Measurements from ENCODE around the gene MIB2. TPM values are rescaled to one million over a fixed set of nuclear protein-coding genes. Genes with fewer than 3 reads are reported as not detected.
A peak's percentile ranks its signal among the peaks of the same experiment; 100 is the strongest.
"Not testable (repeated sequence)": the region's sequence is repeated elsewhere in the genome, so short reads cannot be mapped to it uniquely, and the experiment has no call there.

Gene MIB2
- total and polyA plus RNA-seq, 2 donors, result 34.9 to 160 TPM

DNA sequence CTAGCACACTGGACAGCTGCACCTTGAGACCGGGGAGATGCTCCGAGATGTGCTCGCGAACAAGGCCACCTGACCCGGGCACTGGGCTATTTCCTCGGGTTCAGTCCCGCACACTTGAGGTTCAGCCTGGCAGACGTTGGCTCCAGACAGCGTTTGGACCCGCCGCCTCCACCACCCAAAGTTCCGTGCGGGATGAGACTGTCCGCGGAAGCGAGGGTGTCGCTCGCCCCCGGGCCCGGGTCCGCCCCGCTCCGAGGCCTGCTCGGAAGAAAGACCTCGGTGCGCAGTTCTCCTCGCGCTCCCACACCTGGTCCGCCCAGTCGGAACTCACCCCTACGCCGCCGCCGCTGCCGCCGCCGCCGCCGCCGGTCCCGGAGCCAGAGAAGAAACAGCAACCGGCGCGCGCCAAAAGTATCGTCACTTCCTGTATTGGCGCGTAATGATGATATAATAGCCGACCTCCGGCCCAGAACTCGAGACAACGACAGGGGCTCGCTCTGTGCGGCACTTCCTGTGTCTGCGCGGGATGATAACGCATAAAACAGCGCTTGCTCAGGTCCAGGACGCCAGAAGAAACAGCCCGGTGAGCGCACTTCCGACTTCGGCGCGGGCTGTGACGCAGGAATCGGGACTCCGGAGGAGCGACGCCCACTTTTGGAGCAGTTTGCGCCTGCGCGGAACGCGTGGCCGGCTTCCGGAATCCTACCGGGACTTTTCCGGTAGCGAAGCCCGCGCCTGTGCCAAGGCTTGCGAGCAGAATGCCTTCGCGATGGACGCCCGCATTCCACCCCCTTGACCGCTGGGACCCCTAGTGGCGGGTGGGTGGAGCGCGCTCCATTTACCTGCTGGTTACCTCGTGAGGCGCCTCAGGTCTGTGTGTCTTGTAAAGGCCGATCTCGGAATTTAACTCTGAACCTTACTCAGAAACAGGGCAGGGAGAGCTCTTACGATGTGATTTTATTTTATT is 43.6 kb downstream of the MIB2 start, which contains the start of gene CDK11B:
TSS of gene CDK11B (minus strand) at position 422 of the 967 bp plus-strand sequence. CDS start 1,519 bp downstream, outside the sequence.
- peak; percentile 82 to 96 (median 89) for DNase-seq (ENCODE audit: low read depth in 6 of 9, low spot score in 9 of 9)
- not testable (repeated sequence) for H3K4me1 ChIP-seq (ENCODE audit: control insufficient read depth in 2 of 2, insufficient read depth in 2 of 2, low read length in 2 of 2); H3K9me3 ChIP-seq (ENCODE audit: control insufficient read depth in 2 of 2, insufficient read depth in 1 of 2, low read length in 1 of 2); H3K27me3 ChIP-seq (ENCODE audit: control insufficient read depth in 2 of 2, insufficient read depth in 1 of 2, low read length in 1 of 2)
- Histone ChIP-seq H3K36me3 (ENCODE audit: control insufficient read depth in 2 of 2, insufficient read depth in 2 of 2, low read length in 1 of 2) (peaks cover 23 to 30% of the 10 kb centered on the region in 2 donors), H3K4me3 (ENCODE audit: low read length in 2 of 2) (peak within 1 kb of the TSS; percentile 68 to 69), H3K27ac (ENCODE audit: low read depth in 1 of 2, low read length in 1 of 2) (peak within 1 kb of the TSS; percentile 93 to 98)
- WGBS, result under 1% methylated on average over 70 of the region's 96 CpGs

DNA sequence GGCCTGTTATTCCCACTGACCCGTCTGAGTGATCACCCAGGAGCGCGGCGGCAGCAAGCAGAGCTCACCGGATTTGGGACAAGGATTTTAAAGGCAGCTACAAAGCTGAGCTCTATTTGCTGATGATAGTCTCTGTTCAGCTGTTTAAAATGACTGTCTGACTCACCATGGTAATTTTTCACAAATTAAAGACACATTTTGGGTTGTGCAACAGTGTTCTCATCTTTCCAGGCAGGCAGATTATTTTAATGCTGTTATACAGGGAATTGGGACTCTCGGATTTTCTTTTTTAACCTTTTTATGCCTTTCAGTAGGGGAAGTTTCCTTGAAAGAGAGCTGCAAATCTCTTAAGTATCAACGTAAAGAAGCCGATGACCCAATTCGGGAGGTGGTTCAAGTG is 47.1 kb downstream of the MIB2 start:
- DNase-seq (ENCODE audit: low read depth in 6 of 9, low spot score in 9 of 9); H3K27ac ChIP-seq (ENCODE audit: low read depth in 1 of 2, low read length in 1 of 2); H3K4me1 ChIP-seq (ENCODE audit: control insufficient read depth in 2 of 2, insufficient read depth in 2 of 2, low read length in 2 of 2); H3K27me3 ChIP-seq (ENCODE audit: control insufficient read depth in 2 of 2, insufficient read depth in 1 of 2, low read length in 1 of 2); H3K4me3 ChIP-seq (ENCODE audit: low read length in 2 of 2); H3K9me3 ChIP-seq (ENCODE audit: control insufficient read depth in 2 of 2, insufficient read depth in 1 of 2, low read length in 1 of 2): not testable (repeated sequence)
- WGBS, result 98% methylated on average over 8 of the region's 9 CpGs
- H3K36me3 ChIP-seq (ENCODE audit: control insufficient read depth in 2 of 2, insufficient read depth in 2 of 2, low read length in 1 of 2), result peaks cover 22 to 25% of the 10 kb centered on the region in 2 donors

DNA sequence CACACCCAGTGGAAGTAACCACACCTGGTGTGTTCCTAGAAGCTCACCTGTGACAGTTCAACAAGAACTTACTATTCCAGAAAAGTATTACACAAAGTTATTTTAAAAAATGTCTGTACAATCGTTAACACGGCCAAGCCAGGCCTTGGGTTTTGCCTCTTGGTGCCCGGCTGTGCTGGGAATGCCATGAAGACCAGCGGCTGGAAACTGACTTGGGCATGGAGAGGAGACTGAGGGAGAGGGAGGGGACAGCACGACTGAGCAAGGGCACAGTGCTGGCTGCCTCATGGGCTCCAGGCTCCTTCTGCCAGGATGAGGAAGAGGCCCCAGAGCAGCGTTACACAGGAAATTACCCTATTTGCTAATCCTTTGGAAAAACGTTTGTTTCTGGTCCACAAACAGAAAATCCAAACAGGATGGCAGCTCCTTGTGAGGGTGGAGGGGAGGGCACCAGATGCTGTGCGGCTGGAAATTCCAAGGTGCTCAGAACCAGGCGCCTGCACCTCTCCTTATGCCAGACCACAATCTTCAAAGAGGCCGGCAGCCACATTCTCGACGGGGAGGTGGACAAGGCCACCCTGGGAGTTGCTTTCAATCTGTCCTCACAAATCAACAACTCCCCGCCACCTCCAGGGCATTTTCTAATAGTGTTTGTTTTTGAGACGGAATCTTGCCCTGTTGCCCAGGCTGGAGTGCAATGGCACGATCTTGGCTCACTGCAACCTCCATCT is 47.7 kb downstream of the MIB2 start:
- DNase-seq (ENCODE audit: low read depth in 6 of 9, low spot score in 9 of 9), result not testable (repeated sequence)

DNA sequence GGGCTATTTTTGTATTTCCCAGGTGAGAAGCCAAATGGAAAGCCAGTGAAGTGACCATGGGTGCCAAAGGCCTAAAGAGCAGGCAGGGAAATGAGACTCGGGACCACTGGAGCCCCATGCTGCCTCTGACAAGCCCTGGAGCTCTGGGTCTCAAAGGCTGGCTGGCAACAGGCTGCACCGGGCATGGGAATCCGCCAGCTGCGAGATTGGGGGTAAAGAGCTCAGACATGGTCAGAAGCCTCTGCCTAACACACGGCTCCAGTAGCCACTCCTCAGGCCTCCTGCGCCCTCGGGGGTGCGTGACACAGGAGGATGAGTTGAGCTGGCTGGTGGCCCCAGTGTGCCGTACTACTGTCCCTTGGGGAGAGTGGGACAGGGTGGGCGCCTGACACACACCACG is 49.0 kb downstream of the MIB2 start:
- not testable (repeated sequence) for H3K4me1 ChIP-seq (ENCODE audit: control insufficient read depth in 2 of 2, insufficient read depth in 2 of 2, low read length in 2 of 2); H3K27ac ChIP-seq (ENCODE audit: low read depth in 1 of 2, low read length in 1 of 2); H3K4me3 ChIP-seq (ENCODE audit: low read length in 2 of 2); H3K9me3 ChIP-seq (ENCODE audit: control insufficient read depth in 2 of 2, insufficient read depth in 1 of 2, low read length in 1 of 2); H3K27me3 ChIP-seq (ENCODE audit: control insufficient read depth in 2 of 2, insufficient read depth in 1 of 2, low read length in 1 of 2); DNase-seq (ENCODE audit: low read depth in 6 of 9, low spot score in 9 of 9)
- 87% methylated on average over 7 of the region's 11 CpGs for WGBS
- peaks cover 36 to 38% of the 10 kb centered on the region in 2 donors for H3K36me3 ChIP-seq (ENCODE audit: control insufficient read depth in 2 of 2, insufficient read depth in 2 of 2, low read length in 1 of 2)

More for the DNA sequence above, 47.7 kb downstream of the MIB2 start:
- whole genome bisulfite sequencing, result 89% methylated on average over 15 of the region's 15 CpGs
- not testable (repeated sequence) for H3K4me1 ChIP-seq (ENCODE audit: control insufficient read depth in 2 of 2, insufficient read depth in 2 of 2, low read length in 2 of 2); H3K27me3 ChIP-seq (ENCODE audit: control insufficient read depth in 2 of 2, insufficient read depth in 1 of 2, low read length in 1 of 2); H3K9me3 ChIP-seq (ENCODE audit: control insufficient read depth in 2 of 2, insufficient read depth in 1 of 2, low read length in 1 of 2); H3K4me3 ChIP-seq (ENCODE audit: low read length in 2 of 2); H3K27ac ChIP-seq (ENCODE audit: low read depth in 1 of 2, low read length in 1 of 2)
- peaks cover 25 to 27% of the 10 kb centered on the region in 2 donors for H3K36me3 ChIP-seq (ENCODE audit: control insufficient read depth in 2 of 2, insufficient read depth in 2 of 2, low read length in 1 of 2)

DNA sequence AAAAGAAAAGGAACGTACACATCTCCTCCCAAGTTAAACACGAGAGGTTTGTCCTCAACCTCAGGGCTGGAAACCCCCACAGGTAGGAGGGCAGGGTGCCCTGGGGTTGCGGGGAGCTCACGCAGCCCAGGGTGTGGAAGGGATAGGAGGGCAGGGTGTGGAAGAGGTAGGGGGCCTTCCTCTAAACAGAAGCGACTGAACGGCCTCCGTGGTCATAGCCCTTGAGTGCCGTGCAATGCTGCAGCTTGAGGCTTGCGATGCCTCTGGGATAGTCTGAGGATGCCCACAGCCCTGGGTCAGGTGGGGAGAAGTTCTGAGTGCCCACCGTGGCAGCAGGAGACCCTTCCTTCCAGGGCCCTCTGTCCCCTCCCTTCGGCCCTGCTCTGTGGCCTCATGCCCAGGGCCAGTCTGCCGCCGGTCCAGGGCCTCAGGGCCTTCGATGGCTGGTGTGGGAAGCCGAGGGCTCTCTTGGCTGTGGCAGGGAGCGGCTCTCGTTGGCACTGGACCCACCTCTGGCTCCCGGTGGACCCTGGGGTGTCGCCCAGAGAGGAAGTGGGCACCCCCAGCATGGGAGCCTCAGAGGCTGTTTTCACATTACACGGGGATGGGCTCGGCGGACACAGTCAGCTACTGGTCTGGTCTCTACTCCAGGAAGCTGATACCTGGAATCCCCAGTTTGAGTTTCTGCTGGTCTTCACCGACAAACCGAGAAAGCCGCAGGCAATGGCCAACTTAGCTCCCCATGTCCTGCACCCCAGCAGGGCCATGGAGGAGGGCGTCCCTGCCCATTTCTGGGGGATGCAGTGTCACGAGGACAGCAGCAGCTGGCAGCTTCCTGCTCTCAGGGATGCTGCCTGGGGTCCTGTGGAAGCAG is 49.9 kb downstream of the MIB2 start:
- no peak for DNase-seq (ENCODE audit: low read depth in 6 of 9, low spot score in 9 of 9)
- no peaks in the 10 kb centered on the region for H3K9me3 ChIP-seq (ENCODE audit: control insufficient read depth in 2 of 2, insufficient read depth in 1 of 2, low read length in 1 of 2)
- WGBS, result 96% methylated on average over 27 of the region's 27 CpGs
- H3K36me3 ChIP-seq (ENCODE audit: control insufficient read depth in 2 of 2, insufficient read depth in 2 of 2, low read length in 1 of 2), result peaks cover 45 to 46% of the 10 kb centered on the region in 2 donors
- H3K4me3 ChIP-seq (ENCODE audit: low read length in 2 of 2), result no peak overlapping the region
- H3K27ac ChIP-seq (ENCODE audit: low read depth in 1 of 2, low read length in 1 of 2), result no peak overlapping the region
- no peaks in the 10 kb centered on the region for H3K27me3 ChIP-seq (ENCODE audit: control insufficient read depth in 2 of 2, insufficient read depth in 1 of 2, low read length in 1 of 2)
- peaks cover 0 to 2% of the 10 kb centered on the region in 2 donors for H3K4me1 ChIP-seq (ENCODE audit: control insufficient read depth in 2 of 2, insufficient read depth in 2 of 2, low read length in 2 of 2)

DNA sequence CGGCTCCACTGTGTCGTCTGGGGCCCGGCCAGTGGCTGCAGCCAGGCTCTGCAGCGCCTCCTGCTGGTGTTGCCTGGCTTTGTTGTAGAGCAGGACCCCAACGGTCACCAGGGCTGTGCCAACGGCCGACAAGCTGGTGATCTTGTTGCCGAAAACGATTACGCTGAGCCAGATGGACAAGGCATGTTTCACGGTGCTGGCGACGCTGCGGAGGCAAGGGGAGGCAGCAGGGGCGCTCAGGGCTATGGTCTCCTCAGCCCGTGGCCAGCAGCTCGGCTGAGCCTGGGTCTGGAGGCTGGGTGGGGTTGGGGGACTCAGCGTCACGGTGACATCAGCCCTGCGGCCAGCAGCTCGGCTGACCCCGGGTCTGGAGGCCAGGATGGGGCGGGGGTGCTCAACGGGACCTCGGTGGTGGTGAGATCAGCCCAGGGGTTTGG is 50.5 kb downstream of the MIB2 start:
- Histone ChIP-seq H3K36me3 (ENCODE audit: control insufficient read depth in 2 of 2, insufficient read depth in 2 of 2, low read length in 1 of 2) (peaks cover 49% of the 10 kb centered on the region in 2 donors), H3K4me3 (ENCODE audit: low read length in 2 of 2) (no peak overlapping the region), H3K9me3 (ENCODE audit: control insufficient read depth in 2 of 2, insufficient read depth in 1 of 2, low read length in 1 of 2) (no peaks in the 10 kb centered on the region), H3K27me3 (ENCODE audit: control insufficient read depth in 2 of 2, insufficient read depth in 1 of 2, low read length in 1 of 2) (no peaks in the 10 kb centered on the region), H3K27ac (ENCODE audit: low read depth in 1 of 2, low read length in 1 of 2) (no peak overlapping the region), H3K4me1 (ENCODE audit: control insufficient read depth in 2 of 2, insufficient read depth in 2 of 2, low read length in 2 of 2) (peaks cover 0 to 2% of the 10 kb centered on the region in 2 donors)
- WGBS, result 96% methylated on average over 25 of the region's 25 CpGs
- no peak for DNase-seq (ENCODE audit: low read depth in 6 of 9, low spot score in 9 of 9)

DNA sequence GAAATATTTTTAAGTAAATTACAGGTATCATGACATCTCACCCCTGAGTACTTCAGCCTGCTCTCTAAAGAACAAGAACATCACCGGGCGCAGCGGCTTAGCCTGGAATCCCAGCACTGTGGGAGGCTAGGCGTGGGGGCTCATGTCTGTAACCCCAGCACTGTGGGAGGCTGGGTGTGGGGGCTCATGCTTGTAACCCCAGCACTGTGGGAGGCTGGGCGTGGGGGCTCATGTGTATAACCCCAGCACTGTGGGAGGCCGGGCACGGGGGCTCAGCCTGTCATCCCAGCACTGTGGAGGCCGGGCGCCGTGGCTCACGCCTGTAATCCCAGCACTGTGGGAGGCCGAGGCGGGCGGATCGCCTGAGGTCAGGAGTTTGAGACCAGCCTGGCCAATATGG is 51.2 kb downstream of the MIB2 start:
- H3K27ac ChIP-seq (ENCODE audit: low read depth in 1 of 2, low read length in 1 of 2), result no peak overlapping the region
- no peaks in the 10 kb centered on the region for H3K27me3 ChIP-seq (ENCODE audit: control insufficient read depth in 2 of 2, insufficient read depth in 1 of 2, low read length in 1 of 2)
- 96% methylated on average over 15 of the region's 15 CpGs for WGBS
- no peaks in the 10 kb centered on the region for H3K9me3 ChIP-seq (ENCODE audit: control insufficient read depth in 2 of 2, insufficient read depth in 1 of 2, low read length in 1 of 2)
- peaks cover 0 to 2% of the 10 kb centered on the region in 2 donors for H3K4me1 ChIP-seq (ENCODE audit: control insufficient read depth in 2 of 2, insufficient read depth in 2 of 2, low read length in 2 of 2)
- DNase-seq (ENCODE audit: low read depth in 6 of 9, low spot score in 9 of 9), result no peak
- peaks cover 56% of the 10 kb centered on the region in 2 donors for H3K36me3 ChIP-seq (ENCODE audit: control insufficient read depth in 2 of 2, insufficient read depth in 2 of 2, low read length in 1 of 2)
- no peak overlapping the region for H3K4me3 ChIP-seq (ENCODE audit: low read length in 2 of 2)

DNA sequence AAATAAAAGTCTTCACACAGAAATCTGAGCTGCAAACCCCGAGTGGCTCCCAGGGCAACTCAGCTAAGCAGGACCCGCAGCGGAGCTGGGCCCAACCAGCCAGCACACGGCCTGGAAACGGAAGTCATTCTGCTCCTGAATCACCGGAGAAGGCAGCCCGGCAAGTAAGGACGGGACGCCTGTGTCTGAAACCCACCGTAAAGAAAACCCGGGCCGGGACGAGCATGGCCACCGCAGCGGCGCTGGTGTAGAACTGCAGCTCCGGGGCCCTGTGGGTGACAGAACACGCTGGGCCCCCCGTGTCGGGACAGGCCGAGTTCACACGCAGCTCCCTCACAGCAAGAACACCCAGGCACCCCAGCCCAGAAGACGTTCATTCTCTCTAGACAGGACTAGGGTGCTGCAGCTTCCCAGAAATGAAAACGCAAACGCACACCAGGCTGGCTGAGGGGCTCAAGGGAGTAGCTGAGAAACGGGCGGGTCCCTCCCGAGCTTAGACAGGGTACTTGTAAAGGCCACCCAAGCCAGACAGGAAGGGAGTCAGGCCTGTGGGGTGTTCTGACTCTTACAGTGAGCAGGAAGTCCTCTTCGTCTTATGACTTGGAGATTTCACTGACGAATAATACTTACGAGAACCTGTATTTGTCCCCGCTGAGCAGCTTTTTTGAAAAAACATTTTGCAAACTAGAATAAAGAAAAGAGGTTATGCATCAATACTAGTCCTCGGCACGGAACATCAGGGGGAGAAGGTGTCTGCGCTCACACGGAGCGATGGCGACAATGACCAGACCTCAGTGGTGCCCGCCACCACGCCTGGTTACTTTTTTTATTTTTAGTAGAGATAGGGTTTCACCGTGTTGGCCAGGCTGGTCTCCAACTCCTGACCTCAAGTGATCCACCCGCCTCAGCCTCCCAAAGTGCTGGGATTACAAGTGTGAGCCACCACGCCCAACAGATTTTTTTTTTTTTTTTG is 54.5 kb downstream of the MIB2 start:
- peaks cover 69 to 70% of the 10 kb centered on the region in 2 donors for H3K36me3 ChIP-seq (ENCODE audit: control insufficient read depth in 2 of 2, insufficient read depth in 2 of 2, low read length in 1 of 2)
- H3K4me3 ChIP-seq (ENCODE audit: low read length in 2 of 2), result no peak overlapping the region
- H3K27ac ChIP-seq (ENCODE audit: low read depth in 1 of 2, low read length in 1 of 2), result no peak overlapping the region
- no peak for DNase-seq (ENCODE audit: low read depth in 6 of 9, low spot score in 9 of 9)
- 98% methylated on average over 43 of the region's 43 CpGs for WGBS
- H3K27me3 ChIP-seq (ENCODE audit: control insufficient read depth in 2 of 2, insufficient read depth in 1 of 2, low read length in 1 of 2), result no peaks in the 10 kb centered on the region
- peaks cover 0 to 2% of the 10 kb centered on the region in 2 donors for H3K4me1 ChIP-seq (ENCODE audit: control insufficient read depth in 2 of 2, insufficient read depth in 2 of 2, low read length in 2 of 2)
- no peaks in the 10 kb centered on the region for H3K9me3 ChIP-seq (ENCODE audit: control insufficient read depth in 2 of 2, insufficient read depth in 1 of 2, low read length in 1 of 2)

Measured in thymus (tissue), 11 donors.